ENCODE data around the gene PDE10A.

GRCh38 chr6:165559632-165560031 lies 103.4 kb downstream of the PDE10A start:
- TF ChIP-seq CTCF (IDR thresholded peaks at IDR 0.05 in 2 of 3, conservative IDR thresholded peaks at IDR 0.05 in 1 of 3; ENCODE audit: insufficient read depth in 2 of 3, low read depth in 1 of 3, low read length in 3 of 3) (no peak), ZBTB7A (IDR thresholded peaks at IDR 0.05; ENCODE audit: borderline replicate concordance, control insufficient read depth, low read depth, low read length) (no peak), ZEB2 (IDR thresholded peaks at IDR 0.05) (no peak), ZNF263 (CRISPR knock-in tag; IDR thresholded peaks at IDR 0.05; ENCODE audit: borderline replicate concordance) (no peak), HDAC6 (IDR thresholded peaks at IDR 0.05; ENCODE audit: low read depth, low read length) (no peak), POLR2A (conservative IDR thresholded peaks at IDR 0.05) (no peak), E2F4 (CRISPR knock-in tag; IDR thresholded peaks at IDR 0.05; ENCODE audit: low read depth) (no peak), ZNF239 (CRISPR knock-in tag; IDR thresholded peaks at IDR 0.05) (no peak), ELF1 (tag; IDR thresholded peaks at IDR 0.05) (no peak)
